DMS114 treated with DMSO at 0.1 percent for 48 hours (cell line): ENCODE measurements around the gene ZBBX.

Experiments
- DNase-seq: peaks from one replicate; lab custom pipeline; 2025; ENCODE audit not compliant: unreplicated experiment; lab: John Stamatoyannopoulos, UW

The ZBBX gene

DNA sequence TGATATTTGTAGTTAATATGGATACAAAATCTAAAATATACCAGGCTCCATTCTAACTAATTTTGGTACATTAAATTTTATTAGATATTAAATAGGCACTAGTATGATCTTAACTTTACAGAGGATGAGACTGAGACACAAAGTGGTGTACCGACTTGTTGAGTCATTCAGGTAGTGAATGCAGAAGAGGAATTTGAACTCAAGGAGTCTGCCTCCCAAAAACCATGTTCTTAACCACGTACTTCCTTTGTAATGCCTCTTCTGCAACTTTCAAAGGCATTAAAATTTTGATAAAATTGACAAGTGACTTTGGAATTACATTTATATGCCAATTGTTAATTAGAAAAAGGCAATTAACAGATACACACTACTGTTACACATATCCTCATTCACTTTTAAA lies 61.8 kb downstream of the ZBBX start:
- no peak for DNase-seq

DNA sequence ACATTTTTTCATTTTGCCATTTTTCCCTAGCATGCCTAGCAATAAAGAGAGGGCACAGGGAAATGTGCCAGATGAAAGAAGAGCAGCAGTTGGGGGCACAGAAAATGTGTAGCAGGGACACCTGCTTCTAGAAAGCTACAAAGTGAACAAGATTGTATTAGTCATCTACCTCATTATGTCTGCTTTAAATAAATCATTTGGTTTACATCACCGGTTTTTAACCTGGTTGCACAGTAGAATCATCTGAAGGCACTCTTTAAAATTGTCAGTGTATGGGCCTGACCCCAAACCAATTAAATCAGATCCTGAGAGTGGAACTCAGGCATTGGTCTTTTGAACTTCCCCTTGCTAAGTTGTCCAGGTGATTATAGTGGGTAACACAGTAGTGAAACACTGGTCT lies 73.8 kb downstream of the ZBBX start:
- no peak for DNase-seq

DNA sequence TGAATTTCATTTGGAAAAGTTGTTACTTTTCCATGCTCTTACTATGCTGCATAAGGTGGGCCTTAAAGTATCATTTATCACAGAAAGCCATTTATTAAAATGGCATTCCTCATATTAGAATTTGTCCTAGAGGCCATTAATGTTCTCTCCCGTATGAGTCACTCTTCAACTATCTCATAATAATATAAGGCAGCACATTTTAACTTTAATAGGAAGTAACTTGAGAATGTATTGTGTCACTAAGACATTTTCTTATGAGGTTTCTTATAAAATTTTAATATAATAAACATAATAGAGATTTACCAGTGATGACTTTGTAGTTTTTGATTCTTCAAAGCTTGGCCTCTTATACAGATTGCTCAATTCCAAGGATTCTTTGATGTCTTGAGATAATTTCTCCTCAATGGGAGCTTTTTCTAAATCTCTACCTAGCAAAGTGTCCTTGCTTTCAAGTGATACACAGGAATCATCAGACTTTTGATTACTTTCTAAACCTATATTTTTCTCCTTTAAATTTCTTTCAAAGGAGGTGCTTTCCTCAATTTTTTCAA lies 74.7 kb downstream of the ZBBX start:
- DNase-seq, result no peak

DNA sequence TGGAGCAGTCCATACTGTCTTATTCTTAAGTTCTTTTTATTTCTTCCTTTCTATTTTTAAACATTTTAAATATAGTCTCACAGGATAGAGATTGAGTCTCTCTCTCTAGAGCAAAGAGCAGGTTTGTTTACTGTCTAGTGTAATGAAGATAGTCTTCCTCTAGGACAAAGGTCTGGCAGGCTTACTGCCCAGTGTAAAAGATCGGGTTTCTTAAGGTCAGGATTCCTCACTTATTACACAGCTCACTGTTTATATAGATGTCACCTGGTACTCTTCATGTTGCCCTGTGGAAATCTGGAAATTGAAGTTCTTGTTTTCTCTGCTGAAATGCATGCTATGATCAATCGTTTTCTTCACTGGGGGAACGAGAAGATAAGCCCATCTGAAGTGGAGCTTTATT lies 76.0 kb downstream of the ZBBX start:
- no peak for DNase-seq

GRCh38 chr3:167302678-167303077 lies 77.4 kb downstream of the ZBBX start:
- DNase-seq, result no peak

DNA sequence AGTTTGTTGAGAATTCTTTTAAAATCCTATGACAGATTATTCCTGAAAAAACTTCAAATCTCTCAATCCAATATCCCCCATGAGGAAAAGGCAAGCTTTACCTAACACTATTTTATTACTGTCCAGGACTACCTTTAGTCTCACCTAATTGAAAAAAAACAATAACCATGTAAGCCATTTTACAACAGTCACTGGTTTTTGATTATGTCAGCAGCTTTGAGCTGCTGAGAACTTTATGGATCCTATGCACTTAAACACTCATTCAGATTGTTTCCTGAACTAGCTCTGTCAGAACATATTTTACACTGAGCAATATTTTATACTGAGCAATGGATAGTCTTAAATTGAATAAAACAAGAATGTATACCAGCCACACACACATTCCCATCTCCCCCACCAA lies 79.9 kb downstream of the ZBBX start:
- no peak for DNase-seq

DNA sequence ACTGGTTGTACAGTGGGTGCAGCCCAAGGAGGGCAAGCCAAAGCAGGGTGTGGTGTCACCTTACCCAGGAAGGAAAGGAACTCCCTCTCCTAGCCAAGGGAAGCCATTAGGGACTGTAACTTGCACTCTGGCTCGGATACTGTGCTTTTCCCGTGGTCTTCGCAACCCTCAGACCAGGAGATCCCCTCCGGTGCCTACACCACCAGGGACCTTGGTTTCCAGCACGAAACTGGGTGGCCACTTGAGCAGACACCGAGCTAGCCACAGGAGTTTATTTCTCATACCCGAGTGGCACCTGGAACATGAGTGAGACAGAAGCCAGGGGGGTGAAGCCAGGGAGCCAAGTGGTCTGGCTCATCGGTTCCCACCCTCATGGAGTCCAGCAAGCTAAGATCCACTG lies 90.7 kb downstream of the ZBBX start:
- DNase-seq, result no peak

DNA sequence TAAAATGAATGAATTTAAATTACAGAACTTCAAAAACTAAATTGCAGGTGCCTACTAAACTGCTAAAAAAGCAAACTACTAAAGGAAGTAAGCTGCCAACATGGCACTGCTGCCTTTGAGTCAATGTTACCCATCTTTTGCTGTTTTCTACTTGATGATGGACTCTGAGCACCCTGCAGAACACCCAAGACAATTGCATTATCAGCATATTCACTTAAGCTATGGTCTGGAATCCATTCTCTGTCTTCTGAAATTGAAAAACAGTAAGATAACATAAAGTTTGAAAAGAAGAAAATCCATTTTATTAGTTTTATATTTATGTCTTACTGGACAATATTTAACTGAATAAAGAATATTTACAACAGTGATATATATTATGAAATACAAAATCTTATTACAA lies 91.4 kb downstream of the ZBBX start:
- DNase-seq, result no peak

DNA sequence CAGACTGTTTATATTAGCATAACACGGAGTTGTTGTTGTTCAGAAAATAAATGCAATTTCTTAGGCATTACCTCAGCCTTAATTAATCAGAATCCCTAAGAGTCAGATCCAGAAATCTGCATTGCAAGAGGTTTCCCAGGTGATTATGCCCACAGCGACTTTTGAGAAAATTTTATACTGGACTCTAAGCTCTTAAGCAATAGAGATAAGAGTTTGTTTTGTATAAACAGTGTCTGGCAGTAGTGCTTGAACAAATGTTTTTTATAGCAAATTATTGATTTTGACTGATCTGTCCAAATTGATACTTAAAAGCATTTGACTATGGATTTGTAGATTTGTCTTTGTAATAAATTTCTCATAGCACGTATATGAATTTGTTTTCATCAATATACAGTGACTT lies 92.8 kb downstream of the ZBBX start:
- no peak for DNase-seq

- no peak for DNase-seq
These were observed 105.8 kb downstream of the ZBBX start for GRCh38 chr3:167274141-167274874.

DNA sequence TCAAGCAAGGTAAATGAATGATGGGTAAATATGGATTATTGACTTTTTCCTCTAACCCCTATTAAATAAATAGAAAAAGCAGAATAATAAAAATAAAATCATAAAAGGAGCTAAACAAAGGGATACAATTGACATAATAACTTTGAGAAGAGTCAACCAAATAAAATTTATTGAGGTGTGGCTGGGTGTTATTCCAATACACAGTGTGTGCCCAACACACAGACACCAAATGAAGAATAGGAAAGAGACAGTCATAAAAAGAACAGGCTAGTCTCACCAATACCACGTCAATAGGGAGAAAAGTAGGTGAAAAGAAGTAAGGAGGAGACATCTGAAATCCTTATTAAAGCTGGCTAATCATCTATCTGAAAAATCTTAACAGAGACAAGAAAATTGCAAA lies 127.1 kb downstream of the ZBBX start:
- DNase-seq, result no peak

DNA sequence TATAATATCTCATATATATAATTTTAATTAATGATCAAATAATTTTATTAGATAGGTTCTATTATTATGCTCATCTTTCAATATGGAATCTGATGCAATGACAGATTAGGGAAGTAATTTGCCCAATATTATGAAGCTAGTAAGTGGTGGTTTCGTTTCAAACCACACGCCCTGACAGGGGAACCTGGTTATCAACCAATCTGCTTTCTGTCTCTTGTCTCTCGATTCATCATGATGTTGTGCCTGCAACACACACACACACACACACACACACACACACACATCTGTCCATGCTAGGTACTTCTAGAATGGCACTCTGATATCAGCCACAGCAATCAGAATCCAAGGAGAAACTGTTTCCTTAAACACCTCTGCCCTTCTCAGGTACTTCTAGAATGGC lies 128.4 kb downstream of the ZBBX start:
- no peak for DNase-seq

GRCh38 chr3:167246252-167246651 lies 133.8 kb downstream of the ZBBX start:
- DNase-seq, result no peak

DNA sequence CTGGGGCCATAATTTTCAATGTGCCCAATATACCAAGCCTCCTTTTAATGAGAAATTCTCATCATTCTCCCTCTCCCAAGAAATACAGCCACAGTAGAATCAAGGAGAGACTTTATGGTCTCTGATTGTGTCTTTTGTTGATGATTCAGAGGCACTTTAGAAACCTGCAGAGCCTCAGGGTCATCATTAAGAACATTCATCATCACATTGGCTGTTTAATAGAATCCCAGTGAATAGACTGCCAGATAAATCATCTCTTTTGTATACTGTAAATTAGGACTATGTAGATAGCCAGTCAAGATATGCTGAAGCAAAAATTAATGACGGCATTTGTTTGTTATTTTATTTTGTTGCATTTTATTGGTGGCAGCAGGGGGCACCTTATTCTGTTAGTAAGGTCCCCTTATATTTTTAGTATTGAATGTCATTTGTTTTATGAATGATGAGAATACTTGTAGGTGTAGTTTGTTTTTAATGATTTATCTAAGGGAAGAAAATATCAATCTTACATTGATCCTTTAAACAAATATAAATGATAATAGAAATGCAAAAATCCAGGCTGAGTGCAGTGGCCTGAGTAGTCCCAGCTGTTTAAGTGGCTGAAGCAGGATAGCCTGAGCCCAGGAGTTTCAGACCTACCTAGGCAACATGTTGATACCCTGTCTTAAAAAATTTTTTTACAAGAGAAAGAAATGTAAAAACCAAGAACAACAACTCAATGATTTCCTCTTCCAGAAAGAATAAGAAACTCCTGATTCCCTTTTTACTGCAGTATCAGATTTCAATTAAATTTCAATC lies 138.8 kb downstream of the ZBBX start:
- no peak for DNase-seq

- DNase-seq, result no peak
These were observed 152.0 kb downstream of the ZBBX start for GRCh38 chr3:167228135-167228534.

DNA sequence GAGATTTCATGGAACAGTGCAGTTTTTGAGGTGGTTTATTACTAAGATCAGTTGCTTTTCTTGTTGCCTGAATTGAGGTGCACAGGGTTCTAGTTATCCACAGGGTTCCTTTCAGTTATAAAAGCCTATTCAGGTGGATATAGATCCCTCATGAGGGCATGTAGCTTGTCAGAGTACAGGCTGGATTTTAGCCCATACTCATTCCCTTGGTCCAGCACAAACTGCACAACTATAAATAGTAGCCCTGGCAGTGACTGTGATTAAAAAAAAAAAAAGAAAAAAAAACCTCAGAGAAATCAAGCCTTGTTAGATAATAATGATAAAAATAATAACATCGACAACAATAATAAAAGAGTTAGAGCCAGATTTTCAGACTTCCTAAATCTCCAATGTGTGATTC lies 154.3 kb downstream of the ZBBX start:
- DNase-seq, result no peak

GRCh38 chr3:167209011-167209410 lies 171.1 kb downstream of the ZBBX start:
- DNase-seq, result no peak

GRCh38 chr3:167203062-167203461 lies 177.0 kb downstream of the ZBBX start:
- no peak for DNase-seq

DNA sequence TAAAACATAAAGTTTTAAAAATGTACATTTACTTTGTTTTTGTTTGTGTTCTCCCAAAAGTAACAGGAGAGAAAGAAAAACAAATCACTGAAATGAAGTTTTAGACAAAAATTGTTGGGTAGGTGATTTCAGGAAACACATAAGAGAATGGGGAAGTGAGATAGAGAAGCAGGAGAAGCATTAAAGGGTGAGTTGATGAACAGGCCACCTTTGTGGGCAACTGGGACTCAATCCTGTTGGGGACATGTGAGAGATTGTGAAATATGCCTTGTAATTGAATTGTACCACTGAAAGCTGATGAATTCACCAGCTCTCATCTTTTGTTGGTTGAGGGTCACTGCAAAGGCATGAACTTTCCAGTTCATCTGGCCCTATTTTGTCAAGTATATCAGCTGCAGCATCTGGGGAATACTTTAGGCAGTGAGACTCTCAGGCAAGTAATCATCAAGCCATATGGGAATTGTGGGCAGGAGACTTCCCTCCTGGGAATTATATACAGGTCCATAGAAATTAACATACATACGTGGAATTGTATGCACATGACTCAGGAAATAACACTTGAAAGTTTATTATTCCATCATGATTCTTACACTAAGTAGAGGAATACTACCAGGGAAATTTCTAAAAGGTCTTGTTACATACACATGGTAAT lies 181.0 kb downstream of the ZBBX start:
- no peak for DNase-seq
